ENCODE data around the gene CARNS1.

- TF ChIP-seq CTCF (IDR thresholded peaks at IDR 0.05; ENCODE audit: insufficient read depth, low read length, poor library complexity, severe bottlenecking), result no peak
- no peak for TF ChIP-seq EZH2phosphoT487 (conservative IDR thresholded peaks at IDR 0.05; ENCODE audit: low read length)
These were observed 36.9 kb upstream of the CARNS1 start for GRCh38 chr11:67378544-67378943.

Data from SU-DHL-6 (cell line).